MM.1S (cell line): Measurements from ENCODE around the gene DLEC1.

ENCODE experiments used
- DNase-seq: peaks from one replicate; pipeline ENCODE4 v3.0.0-alpha.2; 2015
- H2AFZ ChIP-seq: fragments of 300-600 bp; sonication (generic); 2 replicates; pipeline ENCODE4 v1.6.0; 2016; ENCODE audit warnings: antibody characterized with exemption, low read length
- H3F3A ChIP-seq: fragments of 300-600 bp; sonication (generic); 2 replicates; pipeline ENCODE4 v1.6.1; 2016; ENCODE audit warnings: mild to moderate bottlenecking, antibody characterized with exemption, low read length, moderate library complexity, mixed read lengths; ENCODE audit not compliant: insufficient read depth
- H3K27ac ChIP-seq: fragments of 300-600 bp; sonication (generic); 2 replicates; pipeline ENCODE4 v1.5.1; 2016; ENCODE audit warnings: mild to moderate bottlenecking, low read length
- H3K27me3 ChIP-seq: fragments of 300-600 bp; sonication (generic); replicated peaks from 2 replicates; pipeline ENCODE4 v1.6.0; 2016; ENCODE audit warnings: low read length; ENCODE audit not compliant: insufficient read depth
- H3K36me3 ChIP-seq: fragments of 300-600 bp; sonication (generic); replicated peaks from 2 replicates; pipeline ENCODE4 v1.6.1; 2016; ENCODE audit warnings: mild to moderate bottlenecking, low read length, mixed read lengths; ENCODE audit not compliant: insufficient read depth
- H3K4me1 ChIP-seq: fragments of 300-600 bp; sonication (generic); 2 replicates; pipeline ENCODE4 v1.6.1; 2016; ENCODE audit warnings: low read length, mixed read lengths
- H3K4me2 ChIP-seq: fragments of 300-600 bp; sonication (generic); 2 replicates; pipeline ENCODE4 v1.6.0; 2016; ENCODE audit warnings: low read depth, low read length
- H3K4me3 ChIP-seq: fragments of 300-600 bp; sonication (generic); 2 replicates; pipeline ENCODE4 v1.5.1; 2016; ENCODE audit warnings: low read length, mixed read lengths
- H3K79me2 ChIP-seq: fragments of 300-600 bp; sonication (generic); 2 replicates; pipeline ENCODE4 v1.6.1; 2016; ENCODE audit warnings: mixed run types, low read length, mixed read lengths
- H3K9ac ChIP-seq: fragments of 300-600 bp; sonication (generic); 2 replicates; pipeline ENCODE4 v1.6.1; 2016; ENCODE audit warnings: low read length, mixed read lengths
- H3K9me2 ChIP-seq: fragments of 300-600 bp; sonication (generic); replicated peaks from 2 replicates; pipeline ENCODE4 v1.6.1; 2016; ENCODE audit warnings: mild to moderate bottlenecking, low read length, mixed read lengths; ENCODE audit not compliant: insufficient read depth
- H3K9me3 ChIP-seq: fragments of 300-600 bp; sonication (generic); replicated peaks from 2 replicates; pipeline ENCODE4 v1.6.1; 2016; ENCODE audit warnings: mild to moderate bottlenecking, low read length, mixed read lengths; ENCODE audit not compliant: insufficient read depth
- H4K20me1 ChIP-seq: fragments of 300-600 bp; sonication (generic); 2 replicates; pipeline ENCODE4 v1.6.1; 2016; ENCODE audit warnings: mild to moderate bottlenecking, low read length, moderate library complexity, mixed read lengths; ENCODE audit not compliant: insufficient read depth
- EZH2 ChIP-seq: fragments of 300-600 bp; sonication (generic); optimal IDR thresholded peaks from 2 replicates; pipeline ENCODE3; 2017; ENCODE audit warnings: low read depth, mild to moderate bottlenecking, antibody characterized with exemption, low read length, mixed read lengths
- EZH2phosphoT487 ChIP-seq: fragments of 300-600 bp; sonication (generic); IDR thresholded peaks from 2 replicates; pipeline ENCODE4 v1.6.1; 2018; ENCODE audit warnings: antibody characterized with exemption, low read length
- TF ChIP-seq, protein P1 (sequence below): fragments of 300-600 bp; sonication (generic); IDR thresholded peaks from 2 replicates; pipeline ENCODE4 v1.5.1; 2016; ENCODE audit warnings: antibody characterized with exemption, low read length, mixed read lengths

The DLEC1 gene

DNA sequence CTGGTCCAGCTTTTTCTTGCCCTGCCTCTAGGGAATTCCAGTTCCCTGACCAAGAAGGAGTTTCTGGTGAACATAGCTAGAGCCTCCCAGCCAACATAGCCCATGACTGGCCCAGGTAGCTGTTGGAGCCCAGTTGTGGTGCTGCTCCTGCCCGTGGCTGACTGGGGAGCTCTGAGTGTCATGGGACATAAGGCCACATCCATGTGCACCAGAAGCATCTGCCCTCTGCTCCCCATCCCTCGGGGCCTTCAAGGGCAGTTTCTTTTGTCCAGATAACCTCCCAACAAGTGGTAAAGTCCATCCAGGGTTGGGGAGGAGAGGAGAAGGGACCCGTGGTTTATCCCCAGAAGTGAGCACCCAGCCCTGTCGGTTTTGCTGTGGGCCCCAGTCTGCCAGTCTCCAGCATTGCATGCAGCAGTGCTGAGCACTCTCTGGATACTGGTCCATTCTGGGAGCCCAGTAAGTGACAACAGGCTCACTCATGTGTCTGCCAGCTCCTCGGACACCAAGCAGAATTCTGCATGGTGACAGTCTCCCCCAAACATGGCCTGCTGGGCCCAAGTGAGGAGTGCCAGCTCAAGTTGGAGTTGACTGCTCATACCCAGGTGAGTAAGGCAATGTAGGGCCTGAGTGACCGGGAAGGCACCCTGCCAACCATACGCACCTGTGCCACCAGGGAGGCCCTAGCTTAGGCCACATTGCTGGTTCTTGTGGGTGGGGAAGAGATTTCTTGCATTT is 69.1 kb downstream of the DLEC1 start:
- H3K9me2 ChIP-seq = no peaks in the 10 kb centered on the region
- H2AFZ ChIP-seq = no peak overlapping the region
- no peaks in the 10 kb centered on the region for H3K9me3 ChIP-seq
- no peak overlapping the region for H3K4me2 ChIP-seq
- no peaks in the 10 kb centered on the region for H3K36me3 ChIP-seq
- H3K27ac ChIP-seq = no peak overlapping the region
- no peaks in the 10 kb centered on the region for H3F3A ChIP-seq
- H3K9ac ChIP-seq = no peak overlapping the region
- H3K4me1 ChIP-seq = no peaks in the 10 kb centered on the region
- TF ChIP-seq, protein P1, sequence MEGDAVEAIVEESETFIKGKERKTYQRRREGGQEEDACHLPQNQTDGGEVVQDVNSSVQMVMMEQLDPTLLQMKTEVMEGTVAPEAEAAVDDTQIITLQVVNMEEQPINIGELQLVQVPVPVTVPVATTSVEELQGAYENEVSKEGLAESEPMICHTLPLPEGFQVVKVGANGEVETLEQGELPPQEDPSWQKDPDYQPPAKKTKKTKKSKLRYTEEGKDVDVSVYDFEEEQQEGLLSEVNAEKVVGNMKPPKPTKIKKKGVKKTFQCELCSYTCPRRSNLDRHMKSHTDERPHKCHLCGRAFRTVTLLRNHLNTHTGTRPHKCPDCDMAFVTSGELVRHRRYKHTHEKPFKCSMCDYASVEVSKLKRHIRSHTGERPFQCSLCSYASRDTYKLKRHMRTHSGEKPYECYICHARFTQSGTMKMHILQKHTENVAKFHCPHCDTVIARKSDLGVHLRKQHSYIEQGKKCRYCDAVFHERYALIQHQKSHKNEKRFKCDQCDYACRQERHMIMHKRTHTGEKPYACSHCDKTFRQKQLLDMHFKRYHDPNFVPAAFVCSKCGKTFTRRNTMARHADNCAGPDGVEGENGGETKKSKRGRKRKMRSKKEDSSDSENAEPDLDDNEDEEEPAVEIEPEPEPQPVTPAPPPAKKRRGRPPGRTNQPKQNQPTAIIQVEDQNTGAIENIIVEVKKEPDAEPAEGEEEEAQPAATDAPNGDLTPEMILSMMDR = no peak
- TF ChIP-seq EZH2 (no peak), EZH2phosphoT487 (no peak)
- H3K27me3 ChIP-seq = no peaks in the 10 kb centered on the region
- no peaks in the 10 kb centered on the region for H4K20me1 ChIP-seq
- no peak for DNase-seq
- H3K4me3 ChIP-seq = no peak overlapping the region
- H3K79me2 ChIP-seq = no peaks in the 10 kb centered on the region

DNA sequence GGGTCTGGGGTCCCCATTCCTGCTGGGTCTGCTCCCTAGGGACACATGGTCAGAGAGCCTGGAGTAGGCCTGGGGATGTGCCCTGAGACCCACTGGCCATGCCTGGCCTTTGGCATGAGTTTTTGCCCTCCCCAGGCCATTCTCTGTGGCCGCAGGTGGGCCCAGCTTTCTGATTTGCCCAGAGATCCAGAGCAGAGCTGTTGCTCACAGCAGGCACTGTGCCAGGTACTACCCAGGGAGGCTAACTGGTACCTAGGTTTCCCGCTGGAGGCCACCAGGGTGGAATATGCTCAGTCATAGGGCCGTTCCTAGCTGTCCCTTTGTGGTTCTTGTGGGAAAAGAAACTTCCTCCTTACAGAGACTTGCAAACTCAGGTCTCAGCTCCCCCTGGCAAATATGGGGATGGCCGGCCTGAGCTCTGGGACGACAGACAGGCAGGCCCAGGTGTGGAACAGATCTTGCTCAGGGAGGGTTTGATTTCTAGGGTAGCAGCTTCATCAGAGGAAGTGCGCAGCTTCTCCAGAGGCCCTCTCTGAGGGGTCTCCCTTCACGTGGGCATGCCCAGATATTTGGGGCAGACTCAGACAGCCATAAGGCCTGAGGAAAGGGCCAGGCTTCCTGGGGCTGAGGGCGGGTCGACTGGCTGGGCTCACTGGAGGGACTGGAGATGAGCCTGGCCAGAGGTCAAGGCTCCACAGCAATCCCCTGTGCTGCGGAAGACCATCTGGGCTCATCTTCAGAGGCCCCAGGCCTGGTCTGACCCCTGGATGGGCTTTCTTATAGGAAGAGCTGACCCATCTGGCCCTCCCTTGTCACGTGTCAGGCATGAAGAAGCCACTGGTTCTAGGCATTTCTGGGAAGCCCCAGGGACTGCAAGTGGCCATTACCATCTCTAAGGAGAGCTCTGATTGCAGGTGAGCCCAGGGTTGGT is 69.9 kb downstream of the DLEC1 start:
- no peak overlapping the region for H3K27ac ChIP-seq
- H3K9me2 ChIP-seq = no peaks in the 10 kb centered on the region
- H3K36me3 ChIP-seq = no peaks in the 10 kb centered on the region
- H2AFZ ChIP-seq = no peak overlapping the region
- H3K9ac ChIP-seq = no peak overlapping the region
- H3K9me3 ChIP-seq = no peaks in the 10 kb centered on the region
- no peaks in the 10 kb centered on the region for H3K27me3 ChIP-seq
- no peaks in the 10 kb centered on the region for H3K79me2 ChIP-seq
- DNase-seq = no peak
- TF ChIP-seq EZH2phosphoT487 (no peak), EZH2 (no peak)
- TF ChIP-seq, protein P1 = no peak
- no peaks in the 10 kb centered on the region for H3F3A ChIP-seq
- H3K4me3 ChIP-seq = no peak overlapping the region
- no peak overlapping the region for H3K4me2 ChIP-seq
- no peaks in the 10 kb centered on the region for H4K20me1 ChIP-seq
- no peaks in the 10 kb centered on the region for H3K4me1 ChIP-seq

GRCh38 chr3:38109580-38110313 is 70.7 kb downstream of the DLEC1 start:
- no peak overlapping the region for H3K27ac ChIP-seq
- H3K36me3 ChIP-seq = no peaks in the 10 kb centered on the region
- no peak overlapping the region for H2AFZ ChIP-seq
- DNase-seq = no peak
- no peak overlapping the region for H3K9ac ChIP-seq
- H3K4me3 ChIP-seq = no peak overlapping the region
- no peaks in the 10 kb centered on the region for H3K27me3 ChIP-seq
- H3K4me1 ChIP-seq = no peaks in the 10 kb centered on the region
- H3K9me2 ChIP-seq = no peaks in the 10 kb centered on the region
- TF ChIP-seq EZH2phosphoT487 = no peak
- TF ChIP-seq EZH2 = no peak
- TF ChIP-seq, protein P1 = no peak
- no peaks in the 10 kb centered on the region for H4K20me1 ChIP-seq
- H3K4me2 ChIP-seq = no peak overlapping the region
- H3K79me2 ChIP-seq = no peaks in the 10 kb centered on the region
- H3F3A ChIP-seq = no peaks in the 10 kb centered on the region
- H3K9me3 ChIP-seq = no peaks in the 10 kb centered on the region
